Measurements from ENCODE around the gene OTX1.

GRCh38 chr2:63044362-63045327 lies 6.0 kb upstream of the OTX1 start:
- TF ChIP-seq CTCF (conservative IDR thresholded peaks at IDR 0.05; ENCODE audit: low read length) (no peak), EZH2phosphoT487 (IDR thresholded peaks at IDR 0.05; ENCODE audit: borderline replicate concordance) (no peak)

Data from Loucy (cell line).